Body of pancreas (tissue), 4 donors: Measurements from ENCODE around the gene SLC29A4.

Experiments used
- POLR2A ChIP-seq, 3 donors: fragments of 450-650 bp; IDR thresholded peaks; one replicate each; pipeline ENCODE4 v1.6.1; 2016; ENCODE audit warnings: antibody characterized with exemption in 3 of 3, mild to moderate bottlenecking in 2 of 3
- TF ChIP-seq, protein P1 (sequence below), 7 experiments: fragments of 450-650 bp in 4 of 7; fragments of 200-600 bp in 3 of 7; sonication (generic) in 3 of 7; IDR thresholded peaks; one replicate each; pipeline ENCODE4 v1.5.1; 2016 to 2019; ENCODE audit warnings: antibody characterized with exemption in 7 of 7

DNA sequence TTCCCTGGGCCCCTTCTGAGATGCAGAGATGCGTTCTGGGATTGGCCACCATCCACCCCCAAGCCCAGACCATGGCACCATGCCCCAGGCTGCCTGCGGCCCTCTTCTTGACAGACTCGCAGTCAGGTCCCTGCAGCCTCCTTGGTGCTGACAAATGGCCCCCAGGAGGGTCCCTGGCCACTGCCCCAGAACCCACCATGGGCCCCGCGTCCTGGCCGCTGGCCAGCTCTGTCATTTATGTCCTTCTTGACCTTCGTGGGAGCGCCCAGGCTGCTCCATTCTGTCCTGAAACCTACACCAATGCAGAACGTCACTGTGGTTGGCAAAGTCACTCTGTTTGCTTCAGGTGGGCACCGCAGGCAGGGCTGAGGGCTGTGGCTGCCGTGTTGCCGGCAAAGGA is 39.5 kb upstream of the SLC29A4 start:
- TF ChIP-seq, protein P1, sequence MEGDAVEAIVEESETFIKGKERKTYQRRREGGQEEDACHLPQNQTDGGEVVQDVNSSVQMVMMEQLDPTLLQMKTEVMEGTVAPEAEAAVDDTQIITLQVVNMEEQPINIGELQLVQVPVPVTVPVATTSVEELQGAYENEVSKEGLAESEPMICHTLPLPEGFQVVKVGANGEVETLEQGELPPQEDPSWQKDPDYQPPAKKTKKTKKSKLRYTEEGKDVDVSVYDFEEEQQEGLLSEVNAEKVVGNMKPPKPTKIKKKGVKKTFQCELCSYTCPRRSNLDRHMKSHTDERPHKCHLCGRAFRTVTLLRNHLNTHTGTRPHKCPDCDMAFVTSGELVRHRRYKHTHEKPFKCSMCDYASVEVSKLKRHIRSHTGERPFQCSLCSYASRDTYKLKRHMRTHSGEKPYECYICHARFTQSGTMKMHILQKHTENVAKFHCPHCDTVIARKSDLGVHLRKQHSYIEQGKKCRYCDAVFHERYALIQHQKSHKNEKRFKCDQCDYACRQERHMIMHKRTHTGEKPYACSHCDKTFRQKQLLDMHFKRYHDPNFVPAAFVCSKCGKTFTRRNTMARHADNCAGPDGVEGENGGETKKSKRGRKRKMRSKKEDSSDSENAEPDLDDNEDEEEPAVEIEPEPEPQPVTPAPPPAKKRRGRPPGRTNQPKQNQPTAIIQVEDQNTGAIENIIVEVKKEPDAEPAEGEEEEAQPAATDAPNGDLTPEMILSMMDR (IDR thresholded peaks at IDR 0.05), result no peak
- TF ChIP-seq POLR2A (IDR thresholded peaks at IDR 0.05), result no peak
